Measurements from ENCODE around the gene ATF7IP.
"Not testable (repeated sequence)": the region's sequence is repeated elsewhere in the genome, so short reads cannot be mapped to it uniquely, and the experiment has no call there.

ATF7IP gene

GRCh38 chr12:14369311-14369710, 3.8 kb downstream of the ATF7IP start:
- no peak for DNase-seq

GRCh38 chr12:14373217-14373616, 7.7 kb downstream of the ATF7IP start:
- no peak for DNase-seq

- DNase-seq, result no peak
These were observed 14.0 kb downstream of the ATF7IP start for GRCh38 chr12:14379508-14379907.

- DNase-seq, result peak; percentile 20
These were observed 19.5 kb downstream of the ATF7IP start for GRCh38 chr12:14384783-14385638.

GRCh38 chr12:14387219-14387871, 21.9 kb downstream of the ATF7IP start:
- no peak for DNase-seq

- no peak for DNase-seq
These were observed 25.0 kb downstream of the ATF7IP start for GRCh38 chr12:14390449-14390848.

GRCh38 chr12:14390870-14391530, 25.5 kb downstream of the ATF7IP start:
- DNase-seq, result no peak

- no peak for DNase-seq
These were observed 28.3 kb downstream of the ATF7IP start for GRCh38 chr12:14393751-14394150.

GRCh38 chr12:14394317-14395073, 29.0 kb downstream of the ATF7IP start:
- no peak for DNase-seq

GRCh38 chr12:14395074-14395778, 29.7 kb downstream of the ATF7IP start:
- no peak for DNase-seq

- no peak for DNase-seq
These were observed 30.6 kb downstream of the ATF7IP start for GRCh38 chr12:14396071-14396470.

GRCh38 chr12:14399871-14400270, 34.4 kb downstream of the ATF7IP start:
- no peak for DNase-seq

- no peak for DNase-seq
These were observed 35.1 kb downstream of the ATF7IP start for GRCh38 chr12:14400599-14400998.

- DNase-seq, result not testable (repeated sequence)
These were observed 35.8 kb downstream of the ATF7IP start for GRCh38 chr12:14401267-14401666.

- DNase-seq, result no peak
These were observed 37.2 kb downstream of the ATF7IP start for GRCh38 chr12:14402697-14403096.

GRCh38 chr12:14403293-14403692, 37.8 kb downstream of the ATF7IP start:
- no peak for DNase-seq

GRCh38 chr12:14403711-14404196, 38.3 kb downstream of the ATF7IP start:
- DNase-seq, result no peak

GRCh38 chr12:14405407-14405806, 39.9 kb downstream of the ATF7IP start:
- not testable (repeated sequence) for DNase-seq

GRCh38 chr12:14408208-14408607, 42.7 kb downstream of the ATF7IP start:
- no peak for DNase-seq

- no peak for DNase-seq
These were observed 44.7 kb downstream of the ATF7IP start for GRCh38 chr12:14410177-14410576.

GRCh38 chr12:14410841-14411569, 45.5 kb downstream of the ATF7IP start:
- no peak for DNase-seq

All from effector CD8-positive, alpha-beta T cell (primary cell).